SH-SY5Y (cell line): ENCODE results near the gene NCOA1.

Experiments used
- GATA2 ChIP-seq: IDR thresholded peaks from 2 replicates; pipeline ENCODE4 v1.6.1; 2011; ENCODE audit warnings: mild to moderate bottlenecking, low read depth, low read length
- GATA3 ChIP-seq: IDR thresholded peaks from 2 replicates; pipeline ENCODE4 v1.6.1; 2011; ENCODE audit warnings: low read depth, mild to moderate bottlenecking, low read length, moderate library complexity

NCOA1 gene

GRCh38 chr2:24570225-24570624, 79.2 kb downstream of the NCOA1 start:
- TF ChIP-seq GATA3 (no peak), GATA2 (no peak)

GRCh38 chr2:24571828-24572442, 80.9 kb downstream of the NCOA1 start:
- TF ChIP-seq GATA3: no peak
- TF ChIP-seq GATA2: no peak

GRCh38 chr2:24576146-24576545, 85.1 kb downstream of the NCOA1 start:
- TF ChIP-seq GATA3: no peak
- TF ChIP-seq GATA2: no peak

DNA sequence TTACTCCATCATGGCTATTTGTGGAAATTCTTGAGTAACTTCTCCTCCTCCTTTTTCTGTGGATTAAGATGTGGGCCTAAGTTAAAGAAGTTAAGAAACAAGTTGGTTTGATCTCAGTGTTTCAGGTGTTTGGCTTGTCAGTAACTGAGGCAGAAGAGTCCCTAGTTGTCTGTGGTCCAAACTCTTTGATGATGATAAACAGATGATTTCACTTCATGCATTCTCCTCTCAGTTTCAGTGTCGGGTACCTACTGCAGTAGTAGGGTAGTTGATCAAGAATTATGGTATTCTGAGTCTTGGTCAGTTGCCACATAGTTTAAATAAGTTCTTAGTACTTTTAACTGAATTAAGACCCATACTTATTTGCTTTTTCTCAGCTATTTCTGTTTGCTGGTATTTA, 85.6 kb downstream of the NCOA1 start:
- TF ChIP-seq GATA3 (no peak), GATA2 (no peak)

GRCh38 chr2:24577481-24577880, 86.4 kb downstream of the NCOA1 start:
- TF ChIP-seq GATA2 (no peak), GATA3 (no peak)

DNA sequence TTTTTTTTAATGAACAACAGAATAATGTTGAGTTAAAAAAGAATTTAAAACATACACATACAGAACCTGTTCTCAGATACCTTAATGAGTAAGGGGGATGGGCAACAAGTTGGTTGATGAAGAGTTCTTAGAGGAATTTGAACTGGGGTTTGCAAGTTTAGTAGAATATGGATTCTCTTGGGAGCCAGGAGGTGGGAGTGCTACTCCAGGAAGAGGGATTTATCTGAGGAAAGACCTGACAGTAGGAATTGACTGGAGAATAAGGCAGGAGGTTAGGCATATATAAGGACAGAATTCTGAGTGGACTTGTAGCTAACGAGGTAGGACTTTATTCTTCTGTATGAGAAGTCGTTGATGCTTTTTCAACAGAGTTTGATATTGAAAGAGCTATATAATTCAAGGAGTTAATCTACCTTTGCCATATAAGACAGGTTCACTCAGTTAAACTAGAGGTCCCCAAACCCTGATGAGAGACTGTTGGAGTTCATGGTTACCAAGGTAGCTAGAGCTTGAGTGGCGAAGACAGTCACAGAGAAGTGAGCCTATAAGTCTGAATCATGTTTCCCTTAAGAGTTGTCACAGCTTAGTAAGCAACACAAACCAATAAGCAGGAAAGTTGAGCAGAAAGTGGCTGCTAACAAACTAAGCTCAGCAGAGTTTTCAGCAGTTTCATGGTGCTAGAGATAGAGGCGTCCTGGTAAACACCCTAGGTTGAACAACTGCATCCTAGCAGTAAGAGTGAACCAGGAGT, 88.2 kb downstream of the NCOA1 start:
- TF ChIP-seq GATA3 (no peak), GATA2 (no peak)

GRCh38 chr2:24580561-24580960, 89.5 kb downstream of the NCOA1 start:
- no peak for TF ChIP-seq GATA2
- TF ChIP-seq GATA3: no peak

DNA sequence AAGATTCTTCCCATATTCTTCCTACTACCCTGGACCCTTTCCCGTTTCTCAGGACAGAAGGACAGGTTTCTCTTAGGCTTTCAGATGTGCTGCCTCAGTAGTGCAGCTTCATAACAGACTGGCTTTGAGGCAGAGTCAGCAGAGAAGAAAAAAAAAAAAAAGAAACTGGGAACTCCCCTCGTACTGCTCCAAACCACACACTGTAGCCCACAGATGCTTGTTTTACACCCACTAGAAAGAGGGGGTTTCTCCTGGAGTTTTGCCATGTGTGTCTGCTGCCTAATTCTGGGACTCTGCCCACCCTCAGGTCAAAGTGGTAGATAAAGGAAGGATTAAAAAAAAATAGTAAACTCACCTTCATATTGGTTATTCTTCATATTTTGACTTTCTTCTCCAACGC, 95.9 kb downstream of the NCOA1 start:
- TF ChIP-seq GATA2 (no peak), GATA3 (no peak)

DNA sequence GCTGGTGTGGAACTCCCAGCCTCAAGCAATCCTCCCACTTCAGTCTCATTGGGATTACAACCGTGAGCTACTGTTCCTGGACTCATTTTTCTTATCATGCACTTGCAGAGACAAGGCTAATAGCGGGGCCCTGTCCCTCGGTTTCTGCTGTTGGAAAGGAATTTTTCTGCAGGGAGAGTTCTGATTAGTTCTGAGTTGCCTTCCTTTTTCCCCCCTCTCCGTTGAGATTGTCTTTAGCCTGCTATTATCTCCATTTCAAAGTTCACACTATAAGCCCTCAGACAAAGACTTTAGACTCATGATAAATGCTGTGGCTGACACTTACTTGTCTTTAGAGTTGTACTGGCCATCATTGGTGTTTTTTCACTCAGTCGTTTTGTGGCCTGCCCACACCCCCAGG, 97.2 kb downstream of the NCOA1 start:
- TF ChIP-seq GATA2 (no peak), GATA3 (no peak)

- no peak for TF ChIP-seq GATA3
- TF ChIP-seq GATA2: no peak
These were observed 101.5 kb downstream of the NCOA1 start for GRCh38 chr2:24592441-24593100.

GRCh38 chr2:24594283-24594682, 103.2 kb downstream of the NCOA1 start:
- TF ChIP-seq GATA2 (no peak), GATA3 (no peak)

- TF ChIP-seq GATA3 (no peak), GATA2 (no peak)
These were observed 106.3 kb downstream of the NCOA1 start for GRCh38 chr2:24597181-24597870.

- TF ChIP-seq GATA3: no peak
- no peak for TF ChIP-seq GATA2
These were observed 120.6 kb downstream of the NCOA1 start for GRCh38 chr2:24611631-24612030.

GRCh38 chr2:24613154-24613814, 122.2 kb downstream of the NCOA1 start:
- TF ChIP-seq GATA2: no peak
- no peak for TF ChIP-seq GATA3

DNA sequence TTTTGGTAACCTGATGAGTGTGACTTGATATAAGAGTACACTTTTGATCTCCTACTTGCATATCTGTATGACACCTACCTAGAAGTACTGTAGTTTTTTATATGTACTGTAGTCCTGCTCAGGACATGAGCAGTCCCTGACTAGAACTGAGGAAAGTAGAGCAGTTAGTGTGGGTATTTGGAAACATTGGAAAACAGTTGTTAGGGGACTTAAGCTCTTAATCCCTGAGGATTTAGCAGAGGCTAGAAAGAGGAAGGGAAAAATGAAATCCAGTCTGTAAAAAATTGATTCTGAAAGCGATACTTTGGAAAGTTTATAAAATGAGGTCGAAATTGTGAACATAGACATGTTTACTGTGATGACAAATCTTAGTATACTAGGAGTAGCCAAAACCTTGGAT, 125.6 kb downstream of the NCOA1 start:
- no peak for TF ChIP-seq GATA3
